Right atrium auricular region (tissue), 2 donors: ENCODE measurements around the gene MAP4K1. TPM values are rescaled to one million over a fixed set of nuclear protein-coding genes. Genes with fewer than 3 reads are reported as not detected.
"Not testable (repeated sequence)": the region's sequence is repeated elsewhere in the genome, so short reads cannot be mapped to it uniquely, and the experiment has no call there.

ENCODE experiments used
- DNase-seq: peaks from one replicate; pipeline ENCODE4 v3.0.0-alpha.2; 2019; ENCODE audit warnings: low spot score
- H3K27ac ChIP-seq, 2 donors: fragments of 200-600 bp; sonication (generic); 1 replicate in 1 of 2; 2 replicates in 1 of 2; pipeline ENCODE4 v1.5.1; 2016 to 2019
- H3K27me3 ChIP-seq, 2 donors: fragments of 200-600 bp; sonication (generic); one replicate each; pipeline versions ENCODE4 v1.5.1 to v1.6.0; 2017 to 2019
- H3K36me3 ChIP-seq: fragments of 200-600 bp; sonication (generic); one replicate; pipeline ENCODE4 v1.5.1; 2016
- H3K4me1 ChIP-seq, 2 donors: fragments of 200-600 bp; sonication (generic); one replicate each; pipeline versions ENCODE4 v1.5.1 to v1.6.0; 2017 to 2019
- H3K4me3 ChIP-seq, 2 donors: fragments of 200-600 bp; sonication (generic); 1 replicate in 1 of 2; 2 replicates in 1 of 2; pipeline ENCODE4 v1.5.1; 2017 to 2019; ENCODE audit warnings: mild to moderate bottlenecking in 1 of 2, moderate library complexity in 1 of 2
- H3K9me3 ChIP-seq, 2 donors: fragments of 200-600 bp; sonication (generic); one replicate each; pipeline ENCODE4 v1.5.1; 2019
- total RNA-seq, 2 donors: library from RNA; depleted of rRNA; stranded (reverse); fragments of >200 nt; gene quantifications; one replicate each; pipeline ENCODE4 v1.1.0, GENCODE V29; 2016
- TF ChIP-seq, protein P1 (sequence below), 2 donors: fragments of 200-600 bp; sonication (generic); IDR thresholded peaks; one replicate each; pipeline ENCODE4 v1.5.1; 2019; ENCODE audit warnings: antibody characterized with exemption in 2 of 2

MAP4K1 gene
- total RNA-seq, 2 donors from 2014 or later: 0.83 to 4.2 TPM

DNA sequence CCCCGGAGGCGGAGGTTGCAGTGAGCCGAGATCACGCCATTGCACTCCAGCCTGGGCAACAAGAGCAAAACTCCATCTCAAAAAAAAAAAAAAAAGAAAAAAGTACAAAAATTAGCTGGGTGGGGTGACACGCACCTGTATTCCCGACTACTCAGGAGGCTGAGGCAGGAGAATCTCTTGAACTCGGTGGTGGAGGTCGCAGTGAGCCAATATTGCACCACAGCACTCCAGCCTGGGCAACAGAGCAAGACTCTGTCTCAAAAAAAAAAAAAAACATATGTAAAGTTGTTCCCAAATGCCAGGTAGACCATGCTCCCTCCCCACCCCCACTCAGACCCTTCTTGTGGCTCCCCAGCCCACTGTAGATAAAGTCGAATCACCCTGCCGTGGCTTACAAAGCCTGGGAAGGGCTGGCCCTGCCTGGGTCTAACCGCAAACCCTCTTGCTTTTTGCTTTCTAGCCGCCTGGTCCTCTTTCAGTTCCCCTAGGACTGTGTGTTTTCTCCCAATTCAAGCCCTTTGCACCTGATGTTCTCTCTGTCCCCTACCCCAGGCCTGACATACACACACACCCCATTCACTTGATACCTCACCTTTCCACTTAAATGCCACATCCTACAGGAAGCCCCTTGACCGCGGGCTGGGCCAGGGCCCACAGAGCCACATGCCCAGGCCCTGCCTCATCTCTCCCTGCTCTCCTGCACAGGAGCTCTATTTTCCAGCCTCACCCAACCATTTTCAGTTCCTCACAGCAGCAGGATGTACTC lies 34.4 kb downstream of the MAP4K1 start:
- TF ChIP-seq, protein P1, sequence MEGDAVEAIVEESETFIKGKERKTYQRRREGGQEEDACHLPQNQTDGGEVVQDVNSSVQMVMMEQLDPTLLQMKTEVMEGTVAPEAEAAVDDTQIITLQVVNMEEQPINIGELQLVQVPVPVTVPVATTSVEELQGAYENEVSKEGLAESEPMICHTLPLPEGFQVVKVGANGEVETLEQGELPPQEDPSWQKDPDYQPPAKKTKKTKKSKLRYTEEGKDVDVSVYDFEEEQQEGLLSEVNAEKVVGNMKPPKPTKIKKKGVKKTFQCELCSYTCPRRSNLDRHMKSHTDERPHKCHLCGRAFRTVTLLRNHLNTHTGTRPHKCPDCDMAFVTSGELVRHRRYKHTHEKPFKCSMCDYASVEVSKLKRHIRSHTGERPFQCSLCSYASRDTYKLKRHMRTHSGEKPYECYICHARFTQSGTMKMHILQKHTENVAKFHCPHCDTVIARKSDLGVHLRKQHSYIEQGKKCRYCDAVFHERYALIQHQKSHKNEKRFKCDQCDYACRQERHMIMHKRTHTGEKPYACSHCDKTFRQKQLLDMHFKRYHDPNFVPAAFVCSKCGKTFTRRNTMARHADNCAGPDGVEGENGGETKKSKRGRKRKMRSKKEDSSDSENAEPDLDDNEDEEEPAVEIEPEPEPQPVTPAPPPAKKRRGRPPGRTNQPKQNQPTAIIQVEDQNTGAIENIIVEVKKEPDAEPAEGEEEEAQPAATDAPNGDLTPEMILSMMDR (IDR thresholded peaks at IDR 0.05): no peak
- DNase-seq: no peak

DNA sequence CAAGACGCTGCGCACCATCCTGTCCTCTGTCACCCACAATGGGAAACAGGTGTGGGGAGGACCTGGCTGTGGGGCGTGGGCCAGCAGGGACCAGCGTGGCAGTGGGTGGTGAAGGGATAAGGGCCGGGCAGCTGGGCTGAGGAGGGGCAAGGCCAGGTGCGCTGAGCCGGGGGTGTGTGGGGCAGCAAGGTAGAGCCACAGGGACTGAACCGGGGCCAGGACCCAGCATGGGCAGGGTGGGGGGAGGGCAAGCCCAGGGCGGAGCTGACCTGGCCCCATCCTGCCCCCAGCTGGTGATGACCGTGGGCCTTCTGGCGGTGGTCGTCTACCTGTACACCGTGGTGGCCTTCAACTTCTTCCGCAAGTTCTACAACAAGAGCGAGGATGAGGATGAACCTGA lies 37.7 kb downstream of the MAP4K1 start:
- Histone ChIP-seq H3K9me3 (no peaks in the 10 kb centered on the region), H3K27ac (no peak overlapping the region), H3K4me1 (no peaks in the 10 kb centered on the region), H3K4me3 (no peak overlapping the region), H3K36me3 (no peaks in the 10 kb centered on the region), H3K27me3 (no peaks in the 10 kb centered on the region)
- DNase-seq: no peak
- TF ChIP-seq, protein P1 (IDR thresholded peaks at IDR 0.05): no peak

More for the DNA sequence above, 34.4 kb downstream of the MAP4K1 start:
- Histone ChIP-seq H3K27me3 (no peaks in the 10 kb centered on the region), H3K27ac (no peak overlapping the region), H3K9me3 (no peaks in the 10 kb centered on the region), H3K36me3 (no peaks in the 10 kb centered on the region), H3K4me3 (no peak overlapping the region), H3K4me1 (no peaks in the 10 kb centered on the region)

DNA sequence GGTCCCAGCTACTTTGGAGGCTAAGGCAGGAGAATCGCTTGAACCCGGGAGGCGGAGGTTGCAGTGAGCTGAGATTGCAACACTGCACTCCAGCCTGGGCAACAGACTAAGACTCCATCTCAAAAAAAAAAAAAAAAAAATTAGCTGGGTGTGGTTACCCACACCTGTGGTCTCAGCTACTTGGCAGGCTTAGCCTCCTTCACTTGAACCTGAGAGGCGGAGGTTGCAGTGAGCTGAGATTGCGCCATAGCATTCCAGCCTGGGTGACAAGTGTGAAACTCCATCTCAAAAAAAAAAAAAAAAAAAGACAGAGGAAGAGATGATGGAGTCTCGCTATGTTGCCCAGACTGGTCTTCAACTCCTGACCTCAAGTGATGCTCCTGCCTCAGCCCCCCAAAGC lies 38.4 kb downstream of the MAP4K1 start:
- H3K27ac ChIP-seq, H3K9me3 ChIP-seq: not testable (repeated sequence)

DNA sequence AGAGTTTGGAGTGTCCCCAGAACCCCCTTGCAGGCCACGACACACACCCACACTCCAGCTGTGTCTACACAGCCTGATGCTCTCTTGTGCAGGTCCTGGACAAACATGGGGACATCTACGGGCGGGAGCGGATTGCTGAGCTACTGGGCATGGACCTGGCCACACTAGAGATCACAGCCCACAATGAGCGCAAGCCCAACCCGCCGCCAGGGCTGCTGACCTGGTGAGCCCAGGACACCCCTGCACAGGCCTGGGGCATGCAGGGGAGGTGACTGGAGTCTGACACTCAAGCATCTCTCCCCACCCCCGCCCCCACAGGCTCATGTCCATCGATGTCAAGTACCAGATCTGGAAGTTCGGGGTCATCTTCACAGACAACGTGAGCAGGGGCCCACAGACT lies 39.9 kb downstream of the MAP4K1 start:
- Histone ChIP-seq H3K4me3 (no peak overlapping the region), H3K36me3 (no peaks in the 10 kb centered on the region), H3K27ac (no peak overlapping the region), H3K4me1 (no peaks in the 10 kb centered on the region), H3K9me3 (no peaks in the 10 kb centered on the region), H3K27me3 (no peaks in the 10 kb centered on the region)
- TF ChIP-seq, protein P1 (IDR thresholded peaks at IDR 0.05): no peak
- DNase-seq: no peak

More for the DNA sequence above, 38.4 kb downstream of the MAP4K1 start:
- not testable (repeated sequence) for H3K4me1 ChIP-seq, H3K4me3 ChIP-seq, H3K36me3 ChIP-seq, H3K27me3 ChIP-seq, DNase-seq

DNA sequence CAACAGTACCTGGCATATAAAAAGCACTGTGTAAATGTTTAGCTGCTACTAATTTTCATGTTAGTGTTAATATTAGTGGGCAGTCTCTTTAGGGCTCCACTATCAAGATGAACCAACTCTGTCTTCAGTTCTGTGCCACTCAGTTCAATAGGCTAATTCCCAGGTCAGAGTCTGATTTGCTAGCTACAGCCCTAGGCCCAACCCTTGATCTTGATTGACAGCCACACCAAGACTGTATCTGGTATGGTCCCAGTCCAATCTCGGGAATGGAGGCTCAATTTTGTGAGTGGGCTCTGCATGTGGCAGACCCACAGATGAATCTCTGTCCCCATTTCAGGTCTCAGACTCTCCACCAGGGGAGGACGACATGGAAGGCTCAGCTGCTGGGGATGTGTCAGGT lies 46.1 kb downstream of the MAP4K1 start:
- Histone ChIP-seq H3K27ac (no peak overlapping the region), H3K9me3 (no peaks in the 10 kb centered on the region), H3K4me3 (no peak overlapping the region), H3K27me3 (no peaks in the 10 kb centered on the region), H3K36me3 (no peaks in the 10 kb centered on the region), H3K4me1 (no peaks in the 10 kb centered on the region)
- no peak for DNase-seq
- TF ChIP-seq, protein P1 (IDR thresholded peaks at IDR 0.05): no peak

DNA sequence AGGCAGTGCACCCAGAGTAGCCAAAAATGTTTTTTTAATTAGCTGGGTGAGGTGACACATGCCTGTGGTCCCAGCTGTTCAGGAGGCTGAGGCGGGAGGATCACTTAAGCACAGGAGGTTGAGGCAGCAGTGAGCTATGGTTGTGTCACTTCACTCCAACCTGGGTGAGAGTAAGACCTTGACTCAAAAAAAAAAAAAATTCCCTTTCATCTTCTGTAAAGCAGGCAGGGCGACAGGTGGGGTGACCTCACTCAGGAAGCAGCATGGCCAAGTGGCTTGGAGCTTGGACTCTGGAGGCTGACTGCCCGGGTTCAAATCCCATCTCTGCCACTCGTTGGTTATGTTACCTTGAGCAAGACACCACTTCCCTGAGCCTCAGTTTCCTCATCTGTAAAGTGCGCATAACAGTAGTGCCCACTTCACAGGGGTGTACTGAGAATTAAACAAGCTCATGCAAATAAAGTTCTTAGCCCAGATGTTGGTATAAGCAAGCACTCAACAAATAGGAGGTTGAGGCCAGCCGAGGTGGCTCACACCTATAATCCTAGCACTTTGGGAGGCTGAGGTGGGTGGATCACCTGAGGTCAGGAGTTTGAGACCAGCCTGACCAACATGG lies 48.3 kb downstream of the MAP4K1 start:
- Histone ChIP-seq H3K9me3 (no peaks in the 10 kb centered on the region), H3K36me3 (no peaks in the 10 kb centered on the region), H3K4me1 (no peaks in the 10 kb centered on the region), H3K27me3 (no peaks in the 10 kb centered on the region), H3K4me3 (no peak overlapping the region), H3K27ac (no peak overlapping the region)
- TF ChIP-seq, protein P1 (IDR thresholded peaks at IDR 0.05): no peak
- no peak for DNase-seq
